Measurements from ENCODE around the gene SSTR5.

Gene SSTR5

DNA sequence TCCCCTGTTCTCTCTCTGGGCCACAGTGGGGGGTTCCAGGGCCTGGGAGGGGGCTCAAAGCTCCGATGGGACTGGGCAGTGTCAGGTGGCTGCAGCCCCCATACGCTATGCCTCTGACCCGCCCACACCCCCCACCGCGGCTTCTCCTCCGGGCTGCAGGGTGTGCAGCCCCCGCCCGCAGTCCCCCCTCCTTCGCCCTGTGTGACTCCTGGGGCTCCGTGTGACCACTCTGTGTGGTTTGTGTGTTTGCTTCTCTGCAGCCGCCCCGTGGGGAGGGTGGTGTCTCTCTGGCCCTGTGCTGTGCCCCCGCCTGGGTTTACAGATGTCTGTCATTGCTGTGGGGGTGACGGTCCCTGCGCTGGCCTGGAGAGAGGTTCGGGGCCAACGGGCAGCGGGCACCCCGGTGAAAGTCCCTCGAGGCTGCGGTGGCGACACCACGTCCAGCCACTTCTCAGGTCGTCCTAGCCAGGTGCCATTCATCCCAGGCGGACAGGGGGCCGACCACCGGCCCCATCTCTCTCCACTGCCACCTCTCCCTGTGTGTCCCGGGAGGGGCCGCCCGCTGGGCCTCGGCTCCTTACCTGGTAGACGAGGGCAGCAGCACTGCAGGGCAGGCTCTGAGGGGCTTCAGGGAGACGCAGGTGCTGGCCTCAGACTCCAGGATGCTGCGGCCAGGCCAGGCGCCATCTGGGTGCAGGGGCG is 5.5 kb downstream of the SSTR5 start:
- no peak for TF ChIP-seq SUZ12 (IDR thresholded peaks at IDR 0.05; ENCODE audit: extremely low read depth, insufficient read depth, insufficient read length)
- no peak for TF ChIP-seq ZNF274 (IDR thresholded peaks at IDR 0.05; ENCODE audit: low read depth, low read length)
- no peak for TF ChIP-seq YY1 (IDR thresholded peaks at IDR 0.05; ENCODE audit: insufficient read depth, insufficient read length)
- DNase-seq (ENCODE audit: low read depth, low spot score), result no peak
- Histone ChIP-seq H3K36me3 (ENCODE audit: insufficient read depth, insufficient read length, low read length) (no peaks in the 10 kb centered on the region), H3K9me3 (ENCODE audit: insufficient read depth, low read length) (no peaks in the 10 kb centered on the region), H3K27me3 (ENCODE audit: insufficient read depth, insufficient read length) (peaks cover 18% of the 10 kb centered on the region), H3K4me3 (ENCODE audit: insufficient read length, low read depth) (no peak overlapping the region), H3K4me1 (ENCODE audit: insufficient read depth, insufficient read length) (peaks cover 19% of the 10 kb centered on the region), H3K9ac (ENCODE audit: insufficient read length, low read depth) (no peak overlapping the region)

GRCh38 chr16:1078579-1079021 is 6.1 kb downstream of the SSTR5 start:
- TF ChIP-seq SUZ12 (IDR thresholded peaks at IDR 0.05; ENCODE audit: extremely low read depth, insufficient read depth, insufficient read length), result no peak
- TF ChIP-seq ZNF274 (IDR thresholded peaks at IDR 0.05; ENCODE audit: low read depth, low read length), result no peak
- TF ChIP-seq YY1 (IDR thresholded peaks at IDR 0.05; ENCODE audit: insufficient read depth, insufficient read length), result no peak

DNA sequence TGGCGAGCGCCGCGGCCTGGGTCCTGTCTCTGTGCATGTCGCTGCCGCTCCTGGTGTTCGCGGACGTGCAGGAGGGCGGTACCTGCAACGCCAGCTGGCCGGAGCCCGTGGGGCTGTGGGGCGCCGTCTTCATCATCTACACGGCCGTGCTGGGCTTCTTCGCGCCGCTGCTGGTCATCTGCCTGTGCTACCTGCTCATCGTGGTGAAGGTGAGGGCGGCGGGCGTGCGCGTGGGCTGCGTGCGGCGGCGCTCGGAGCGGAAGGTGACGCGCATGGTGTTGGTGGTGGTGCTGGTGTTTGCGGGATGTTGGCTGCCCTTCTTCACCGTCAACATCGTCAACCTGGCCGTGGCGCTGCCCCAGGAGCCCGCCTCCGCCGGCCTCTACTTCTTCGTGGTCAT is 6.8 kb downstream of the SSTR5 start:
- peaks cover 8% of the 10 kb centered on the region; the same call in 1 of the 2 replicates for H3K9me3 ChIP-seq (ENCODE audit: insufficient read depth, low read length)
- H3K36me3 ChIP-seq (ENCODE audit: insufficient read depth, insufficient read length, low read length), result no peaks in the 10 kb centered on the region
- no peak for DNase-seq (ENCODE audit: low read depth, low spot score)
- TF ChIP-seq YY1 (IDR thresholded peaks at IDR 0.05; ENCODE audit: insufficient read depth, insufficient read length) (no peak), ZNF274 (IDR thresholded peaks at IDR 0.05; ENCODE audit: low read depth, low read length) (no peak), SUZ12 (IDR thresholded peaks at IDR 0.05; ENCODE audit: extremely low read depth, insufficient read depth, insufficient read length) (no peak)
- H3K4me3 ChIP-seq (ENCODE audit: insufficient read length, low read depth), result no peak overlapping the region
- H3K4me1 ChIP-seq (ENCODE audit: insufficient read depth, insufficient read length), result peaks cover 17% of the 10 kb centered on the region
- H3K27me3 ChIP-seq (ENCODE audit: insufficient read depth, insufficient read length), result peaks cover 5% of the 10 kb centered on the region
- H3K9ac ChIP-seq (ENCODE audit: insufficient read length, low read depth), result no peak overlapping the region

More at GRCh38 chr16:1078579-1079021, 6.1 kb downstream of the SSTR5 start:
- H3K9ac ChIP-seq (ENCODE audit: insufficient read length, low read depth), result no peak overlapping the region
- no peaks in the 10 kb centered on the region for H3K36me3 ChIP-seq (ENCODE audit: insufficient read depth, insufficient read length, low read length)
- no peak for DNase-seq (ENCODE audit: low read depth, low spot score)
- no peak overlapping the region for H3K4me3 ChIP-seq (ENCODE audit: insufficient read length, low read depth)
- H3K4me1 ChIP-seq (ENCODE audit: insufficient read depth, insufficient read length), result peaks cover 17% of the 10 kb centered on the region
- 0 out of 2 replicates have a peak, but pooled peaks cover under 1% of the 10 kb centered on the region for H3K9me3 ChIP-seq (ENCODE audit: insufficient read depth, low read length)
- peaks cover 12% of the 10 kb centered on the region for H3K27me3 ChIP-seq (ENCODE audit: insufficient read depth, insufficient read length)

GRCh38 chr16:1079786-1080525 is 7.4 kb downstream of the SSTR5 start:
- H3K9me3 ChIP-seq (ENCODE audit: insufficient read depth, low read length), result peaks cover 14% of the 10 kb centered on the region; the same call in 1 of the 2 replicates
- TF ChIP-seq SUZ12 (IDR thresholded peaks at IDR 0.05; ENCODE audit: extremely low read depth, insufficient read depth, insufficient read length), result no peak
- no peak for TF ChIP-seq YY1 (IDR thresholded peaks at IDR 0.05; ENCODE audit: insufficient read depth, insufficient read length)
- no peak for TF ChIP-seq ZNF274 (IDR thresholded peaks at IDR 0.05; ENCODE audit: low read depth, low read length)
- H3K4me3 ChIP-seq (ENCODE audit: insufficient read length, low read depth), result no peak overlapping the region
- no peak overlapping the region for H3K9ac ChIP-seq (ENCODE audit: insufficient read length, low read depth)
- H3K36me3 ChIP-seq (ENCODE audit: insufficient read depth, insufficient read length, low read length), result no peaks in the 10 kb centered on the region
- DNase-seq (ENCODE audit: low read depth, low spot score), result no peak
- H3K27me3 ChIP-seq (ENCODE audit: insufficient read depth, insufficient read length), result peaks cover 4% of the 10 kb centered on the region
- peaks cover 17% of the 10 kb centered on the region for H3K4me1 ChIP-seq (ENCODE audit: insufficient read depth, insufficient read length)

DNA sequence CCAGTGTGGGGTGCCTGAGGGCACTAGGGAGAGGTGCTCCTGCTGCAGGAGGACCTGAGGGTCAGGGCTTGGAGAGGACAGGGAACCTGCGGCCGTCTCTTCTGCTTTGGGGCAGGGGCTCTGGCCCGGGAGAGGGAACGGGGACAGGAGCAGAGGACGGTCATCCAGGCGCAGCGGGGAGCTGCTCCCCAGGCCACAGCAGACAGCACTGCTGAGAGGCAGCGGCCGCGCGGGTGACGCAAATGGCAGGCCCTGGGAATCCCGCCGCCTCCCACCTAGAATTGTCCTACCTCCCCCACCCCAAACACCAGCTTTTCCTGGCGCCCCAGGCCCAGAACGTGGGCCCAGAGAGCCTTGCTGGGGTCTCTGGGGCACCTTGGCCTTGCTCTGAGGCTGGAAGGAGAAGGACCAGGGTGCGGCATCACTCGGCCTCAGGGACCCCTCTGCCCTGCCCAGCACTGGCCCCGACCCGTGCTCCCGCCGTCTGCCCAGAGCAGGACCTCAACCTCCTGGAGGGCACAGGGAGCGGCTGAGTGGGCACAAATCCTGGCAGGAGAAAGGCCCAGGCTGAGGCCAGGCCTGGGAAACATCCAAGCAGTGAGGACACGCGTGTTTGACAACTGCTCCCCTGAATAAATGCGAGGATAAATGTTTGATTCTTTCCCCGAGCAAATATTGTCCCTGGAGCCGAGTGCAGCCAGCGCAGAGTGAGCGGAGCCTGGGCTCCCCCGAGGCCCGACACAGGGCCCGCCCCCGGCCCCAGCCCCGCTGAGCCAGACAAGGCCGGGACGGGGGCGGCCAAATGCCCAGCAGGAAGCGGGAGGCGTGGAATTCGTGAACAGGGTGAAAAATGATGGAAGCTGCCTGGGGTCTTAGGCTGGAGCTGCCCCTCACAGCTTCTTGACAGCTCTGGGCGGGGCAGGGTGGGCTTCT is 8.5 kb downstream of the SSTR5 start:
- Histone ChIP-seq H3K4me1 (ENCODE audit: insufficient read depth, insufficient read length) (peaks cover 17% of the 10 kb centered on the region), H3K36me3 (ENCODE audit: insufficient read depth, insufficient read length, low read length) (no peaks in the 10 kb centered on the region), H3K9ac (ENCODE audit: insufficient read length, low read depth) (no peak overlapping the region), H3K4me3 (ENCODE audit: insufficient read length, low read depth) (no peak overlapping the region), H3K9me3 (ENCODE audit: insufficient read depth, low read length) (peaks cover 23% of the 10 kb centered on the region; the same call in 1 of the 2 replicates), H3K27me3 (ENCODE audit: insufficient read depth, insufficient read length) (peaks cover 6% of the 10 kb centered on the region)
- DNase-seq (ENCODE audit: low read depth, low spot score), result no peak
- TF ChIP-seq YY1 (IDR thresholded peaks at IDR 0.05; ENCODE audit: insufficient read depth, insufficient read length) (no peak), SUZ12 (IDR thresholded peaks at IDR 0.05; ENCODE audit: extremely low read depth, insufficient read depth, insufficient read length) (no peak), ZNF274 (IDR thresholded peaks at IDR 0.05; ENCODE audit: low read depth, low read length) (no peak)

DNA sequence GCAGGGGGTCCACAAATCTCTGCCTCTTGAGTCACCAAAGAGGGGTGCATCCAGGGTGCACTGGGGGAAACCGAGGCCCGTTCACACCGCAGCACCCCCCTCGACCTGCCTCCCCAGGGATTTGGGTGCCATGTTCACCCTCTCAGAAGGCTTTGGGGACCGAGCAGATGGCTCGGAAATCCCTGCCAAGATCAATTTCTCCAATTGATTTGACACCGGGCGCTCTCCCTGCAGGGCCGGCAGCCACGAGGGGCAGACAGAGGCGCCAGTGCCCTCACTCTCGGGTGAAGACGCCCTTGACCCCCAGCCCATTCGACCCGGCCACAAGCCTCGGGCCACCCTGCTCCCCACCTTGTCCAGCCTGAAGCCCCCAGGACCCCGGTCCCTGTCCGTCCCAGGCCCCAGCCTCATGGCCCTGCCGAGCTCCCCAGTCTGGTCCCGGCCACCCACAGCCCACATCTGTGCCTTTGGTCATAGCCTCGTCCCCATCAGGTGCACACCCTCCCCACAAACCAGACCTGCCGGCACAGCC is 9.3 kb downstream of the SSTR5 start:
- no peak overlapping the region for H3K4me3 ChIP-seq (ENCODE audit: insufficient read length, low read depth)
- no peak for TF ChIP-seq SUZ12 (IDR thresholded peaks at IDR 0.05; ENCODE audit: extremely low read depth, insufficient read depth, insufficient read length)
- no peak for TF ChIP-seq YY1 (IDR thresholded peaks at IDR 0.05; ENCODE audit: insufficient read depth, insufficient read length)
- no peak for TF ChIP-seq ZNF274 (IDR thresholded peaks at IDR 0.05; ENCODE audit: low read depth, low read length)
- no peaks in the 10 kb centered on the region for H3K36me3 ChIP-seq (ENCODE audit: insufficient read depth, insufficient read length, low read length)
- peaks cover 23% of the 10 kb centered on the region; the same call in 1 of the 2 replicates for H3K9me3 ChIP-seq (ENCODE audit: insufficient read depth, low read length)
- no peak overlapping the region for H3K9ac ChIP-seq (ENCODE audit: insufficient read length, low read depth)
- peaks cover 6% of the 10 kb centered on the region for H3K27me3 ChIP-seq (ENCODE audit: insufficient read depth, insufficient read length)
- peaks cover 17% of the 10 kb centered on the region for H3K4me1 ChIP-seq (ENCODE audit: insufficient read depth, insufficient read length)
- DNase-seq (ENCODE audit: low read depth, low spot score), result no peak
